ENCODE data around the gene STX1B.

STX1B gene

GRCh38 chr16:30974348-30974747, 36.1 kb downstream of the STX1B start:
- DNase-seq = no peak

- no peak for DNase-seq
These were observed 37.6 kb downstream of the STX1B start for GRCh38 chr16:30972872-30973271.

GRCh38 chr16:30971298-30971697, 39.1 kb downstream of the STX1B start:
- no peak for DNase-seq

- DNase-seq = no peak
These were observed 41.1 kb downstream of the STX1B start for GRCh38 chr16:30969246-30969842.

GRCh38 chr16:30967795-30968194, 42.6 kb downstream of the STX1B start:
- DNase-seq = no peak

GRCh38 chr16:30966033-30966619, 44.3 kb downstream of the STX1B start:
- no peak for DNase-seq

- no peak for DNase-seq
These were observed 45.0 kb downstream of the STX1B start for GRCh38 chr16:30965436-30965835.

GRCh38 chr16:30964574-30965226, 45.7 kb downstream of the STX1B start:
- no peak for DNase-seq

GRCh38 chr16:30963925-30964511, 46.4 kb downstream of the STX1B start:
- DNase-seq = no peak

GRCh38 chr16:30961384-30961783, 49.1 kb downstream of the STX1B start:
- DNase-seq = no peak

- DNase-seq = peak in 1 of 2 experiments; percentile 53
These were observed 52.0 kb downstream of the STX1B start for GRCh38 chr16:30958175-30959079.

- DNase-seq = peak; percentile 95 to 96
These were observed 52.8 kb downstream of the STX1B start, which contains the start of gene SETD1A for GRCh38 chr16:30957456-30958174. SETD1A (plus strand) TSS chr16:30957754; CDS start chr16:30958732, 978 bp downstream.

- peak; percentile 89 to 92 for DNase-seq
These were observed 53.6 kb downstream of the STX1B start for GRCh38 chr16:30956601-30957455.

GRCh38 chr16:30954993-30955392, 55.4 kb downstream of the STX1B start:
- DNase-seq = no peak

- DNase-seq = peak; percentile 53 to 56
These were observed 56.8 kb downstream of the STX1B start for GRCh38 chr16:30953511-30954124.

GRCh38 chr16:30953111-30953510, 57.3 kb downstream of the STX1B start:
- no peak for DNase-seq

- no peak for DNase-seq
These were observed 58.7 kb downstream of the STX1B start for GRCh38 chr16:30951750-30952149.

- DNase-seq = no peak
These were observed 59.2 kb downstream of the STX1B start for GRCh38 chr16:30951193-30951592.

GRCh38 chr16:30950516-30951065, 59.8 kb downstream of the STX1B start:
- DNase-seq = no peak
